SK-N-SH treated with all-trans-retinoic acid at 6 μM for 48 hours (cell line): ENCODE measurements around the gene PWWP2A.

Experiments used
- ATAC-seq: fragments of 200-7000 bp; cut with Tn5 transposase; 3 replicates; pipeline ENCODE4 v1.9.1; 2020; ENCODE audit warnings: mild to moderate bottlenecking, moderate library complexity
- ARNTL ChIP-seq: fragments of 450-650 bp; formaldehyde crosslinking; IDR thresholded peaks from 2 replicates; pipeline ENCODE4 v1.5.0; 2020; ENCODE audit warnings: low read depth, mild to moderate bottlenecking, moderate library complexity, borderline replicate concordance
- BACH2 ChIP-seq: fragments of 250-450 bp; sonication (Bioruptor Pico); IDR thresholded peaks from 2 replicates; pipeline ENCODE4 v1.9.0; 2021; ENCODE audit warnings: mild to moderate bottlenecking, borderline replicate concordance
- CSDC2 ChIP-seq: fragments of 250-450 bp; sonication (Bioruptor Pico); IDR thresholded peaks from 2 replicates; pipeline ENCODE4 v1.5.0; 2020; ENCODE audit warnings: mild to moderate bottlenecking, moderate library complexity
- ESRRG ChIP-seq: fragments of 250-450 bp; sonication (Bioruptor Pico); IDR thresholded peaks from 2 replicates; pipeline ENCODE4 v1.6.1; 2021; ENCODE audit warnings: mild to moderate bottlenecking
- ISL1 ChIP-seq: fragments of 250-450 bp; sonication (Bioruptor Pico); IDR thresholded peaks from 2 replicates; pipeline ENCODE4 v2.1.2; 2022; ENCODE audit warnings: mild to moderate bottlenecking, moderate library complexity
- OSR1 ChIP-seq: fragments of 250-450 bp; sonication (Bioruptor Pico); IDR thresholded peaks from 2 replicates; pipeline ENCODE4 v1.8.0; 2022; ENCODE audit warnings: moderate library complexity, mild to moderate bottlenecking, inconsistent platforms
- PPARA ChIP-seq: fragments of 250-450 bp; sonication (Bioruptor Pico); IDR thresholded peaks from 2 replicates; pipeline ENCODE4 v1.5.0; 2020; ENCODE audit warnings: mild to moderate bottlenecking, borderline replicate concordance
- ZFP3 ChIP-seq: fragments of 250-450 bp; sonication (Bioruptor Pico); IDR thresholded peaks from 2 replicates; pipeline ENCODE4 v1.5.0; 2020; ENCODE audit warnings: mild to moderate bottlenecking, moderate library complexity
- ZNF70 ChIP-seq: fragments of 450-650 bp; formaldehyde crosslinking; IDR thresholded peaks from 2 replicates; pipeline ENCODE4 v1.5.0; 2020; ENCODE audit warnings: mild to moderate bottlenecking, moderate library complexity
- ZNF8 ChIP-seq: fragments of 450-650 bp; formaldehyde crosslinking; IDR thresholded peaks from 2 replicates; pipeline ENCODE4 v1.5.0; 2020; ENCODE audit warnings: mild to moderate bottlenecking, moderate library complexity
- TF ChIP-seq, protein P1 (sequence below): fragments of 250-450 bp; sonication (Bioruptor Pico); IDR thresholded peaks from 2 replicates; pipeline ENCODE4 v1.8.0; 2020; ENCODE audit warnings: mild to moderate bottlenecking, moderate library complexity, borderline replicate concordance
- TF ChIP-seq, protein P2 (sequence below): fragments of 250-450 bp; sonication (Bioruptor Pico); IDR thresholded peaks from 2 replicates; pipeline ENCODE4 v1.5.1; 2021; ENCODE audit warnings: mild to moderate bottlenecking, moderate library complexity
- TF ChIP-seq, protein P3 (sequence below): fragments of 250-450 bp; sonication (Bioruptor Pico); IDR thresholded peaks from 2 replicates; pipeline ENCODE4 v1.5.1; 2020; ENCODE audit warnings: low read depth, mild to moderate bottlenecking, moderate library complexity

The PWWP2A gene

DNA sequence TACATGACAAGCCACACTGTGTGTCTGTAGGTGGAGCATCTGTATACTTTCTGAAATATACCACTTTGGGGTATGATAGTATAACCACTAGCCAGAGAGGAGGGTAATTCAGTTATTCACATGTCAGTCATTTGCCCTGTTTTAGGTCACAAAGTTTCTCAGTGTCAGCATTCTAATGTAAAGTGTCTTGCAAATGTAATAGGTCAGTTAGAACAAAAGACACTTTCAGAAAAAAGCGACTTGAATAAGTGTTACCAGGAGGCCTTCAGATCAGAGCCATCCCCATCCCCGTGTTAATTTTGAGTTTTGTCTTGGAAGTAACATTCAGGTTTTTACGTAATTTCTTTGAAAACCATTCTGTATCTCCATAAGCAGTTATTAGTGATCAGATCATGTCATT lies 76.6 kb downstream of the PWWP2A start:
- no peak for TF ChIP-seq PPARA
- TF ChIP-seq CSDC2 (CRISPR knock-in tag): no peak
- no peak for TF ChIP-seq ESRRG
- TF ChIP-seq ISL1: no peak
- TF ChIP-seq ZNF8 (CRISPR knock-in tag): no peak
- TF ChIP-seq BACH2: no peak
- TF ChIP-seq, protein P1, sequence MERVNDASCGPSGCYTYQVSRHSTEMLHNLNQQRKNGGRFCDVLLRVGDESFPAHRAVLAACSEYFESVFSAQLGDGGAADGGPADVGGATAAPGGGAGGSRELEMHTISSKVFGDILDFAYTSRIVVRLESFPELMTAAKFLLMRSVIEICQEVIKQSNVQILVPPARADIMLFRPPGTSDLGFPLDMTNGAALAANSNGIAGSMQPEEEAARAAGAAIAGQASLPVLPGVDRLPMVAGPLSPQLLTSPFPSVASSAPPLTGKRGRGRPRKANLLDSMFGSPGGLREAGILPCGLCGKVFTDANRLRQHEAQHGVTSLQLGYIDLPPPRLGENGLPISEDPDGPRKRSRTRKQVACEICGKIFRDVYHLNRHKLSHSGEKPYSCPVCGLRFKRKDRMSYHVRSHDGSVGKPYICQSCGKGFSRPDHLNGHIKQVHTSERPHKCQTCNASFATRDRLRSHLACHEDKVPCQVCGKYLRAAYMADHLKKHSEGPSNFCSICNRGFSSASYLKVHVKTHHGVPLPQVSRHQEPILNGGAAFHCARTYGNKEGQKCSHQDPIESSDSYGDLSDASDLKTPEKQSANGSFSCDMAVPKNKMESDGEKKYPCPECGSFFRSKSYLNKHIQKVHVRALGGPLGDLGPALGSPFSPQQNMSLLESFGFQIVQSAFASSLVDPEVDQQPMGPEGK (CRISPR knock-in tag): no peak
- TF ChIP-seq ARNTL (CRISPR knock-in tag): no peak
- TF ChIP-seq, protein P2, sequence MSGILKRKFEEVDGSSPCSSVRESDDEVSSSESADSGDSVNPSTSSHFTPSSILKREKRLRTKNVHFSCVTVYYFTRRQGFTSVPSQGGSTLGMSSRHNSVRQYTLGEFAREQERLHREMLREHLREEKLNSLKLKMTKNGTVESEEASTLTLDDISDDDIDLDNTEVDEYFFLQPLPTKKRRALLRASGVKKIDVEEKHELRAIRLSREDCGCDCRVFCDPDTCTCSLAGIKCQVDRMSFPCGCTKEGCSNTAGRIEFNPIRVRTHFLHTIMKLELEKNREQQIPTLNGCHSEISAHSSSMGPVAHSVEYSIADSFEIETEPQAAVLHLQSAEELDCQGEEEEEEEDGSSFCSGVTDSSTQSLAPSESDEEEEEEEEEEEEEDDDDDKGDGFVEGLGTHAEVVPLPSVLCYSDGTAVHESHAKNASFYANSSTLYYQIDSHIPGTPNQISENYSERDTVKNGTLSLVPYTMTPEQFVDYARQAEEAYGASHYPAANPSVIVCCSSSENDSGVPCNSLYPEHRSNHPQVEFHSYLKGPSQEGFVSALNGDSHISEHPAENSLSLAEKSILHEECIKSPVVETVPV (CRISPR knock-in tag): no peak
- TF ChIP-seq ZNF70 (CRISPR knock-in tag): no peak
- TF ChIP-seq ZFP3 (CRISPR knock-in tag): no peak
- no peak for TF ChIP-seq OSR1 (CRISPR knock-in tag)
- TF ChIP-seq, protein P3, sequence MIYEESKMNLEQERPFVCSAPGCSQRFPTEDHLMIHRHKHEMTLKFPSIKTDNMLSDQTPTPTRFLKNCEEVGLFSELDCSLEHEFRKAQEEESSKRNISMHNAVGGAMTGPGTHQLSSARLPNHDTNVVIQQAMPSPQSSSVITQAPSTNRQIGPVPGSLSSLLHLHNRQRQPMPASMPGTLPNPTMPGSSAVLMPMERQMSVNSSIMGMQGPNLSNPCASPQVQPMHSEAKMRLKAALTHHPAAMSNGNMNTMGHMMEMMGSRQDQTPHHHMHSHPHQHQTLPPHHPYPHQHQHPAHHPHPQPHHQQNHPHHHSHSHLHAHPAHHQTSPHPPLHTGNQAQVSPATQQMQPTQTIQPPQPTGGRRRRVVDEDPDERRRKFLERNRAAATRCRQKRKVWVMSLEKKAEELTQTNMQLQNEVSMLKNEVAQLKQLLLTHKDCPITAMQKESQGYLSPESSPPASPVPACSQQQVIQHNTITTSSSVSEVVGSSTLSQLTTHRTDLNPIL: no peak
- no peak for ATAC-seq
